A204.1 (cell line): ENCODE data around the gene TPRN.

Experiments used
- FAIRE-seq: peaks from 2 replicates; lab custom pipeline; 2012; peaks lifted over from hg19 to GRCh38; lab: Jason Lieb, UNC

TPRN gene

GRCh38 chr9:137188490-137189296 lies 11.8 kb downstream of the TPRN start, which contains the start of the genes ANAPC2 and SSNA1:
Gene ANAPC2, minus strand, starts transcription at chr9:137188560. Its CDS starts 28 bp downstream, at chr9:137188532.
Gene SSNA1, plus strand, starts transcription at chr9:137188676. Its CDS starts 51 bp downstream, at chr9:137188727.
- no peak for FAIRE-seq

GRCh38 chr9:137188086-137188489 lies 12.5 kb downstream of the TPRN start:
- no peak for FAIRE-seq

GRCh38 chr9:137187386-137187785 lies 13.2 kb downstream of the TPRN start:
- FAIRE-seq: no peak

GRCh38 chr9:137186385-137186784 lies 14.2 kb downstream of the TPRN start:
- no peak for FAIRE-seq

- no peak for FAIRE-seq
These were observed 14.6 kb downstream of the TPRN start for GRCh38 chr9:137185921-137186320.

- no peak for FAIRE-seq
These were observed 15.5 kb downstream of the TPRN start for GRCh38 chr9:137184881-137185660.

GRCh38 chr9:137183980-137184595 lies 16.5 kb downstream of the TPRN start:
- FAIRE-seq: no peak

GRCh38 chr9:137182836-137183235 lies 17.7 kb downstream of the TPRN start:
- no peak for FAIRE-seq

- no peak for FAIRE-seq
These were observed 18.9 kb downstream of the TPRN start for GRCh38 chr9:137181680-137182079.

- no peak for FAIRE-seq
These were observed 20.1 kb downstream of the TPRN start for GRCh38 chr9:137180491-137180890.

GRCh38 chr9:137179761-137180160 lies 20.8 kb downstream of the TPRN start:
- no peak for FAIRE-seq

GRCh38 chr9:137178939-137179630 lies 21.5 kb downstream of the TPRN start:
- FAIRE-seq: no peak

- FAIRE-seq: no peak
These were observed 22.2 kb downstream of the TPRN start for GRCh38 chr9:137178201-137178938.

- FAIRE-seq: no peak
These were observed 24.0 kb downstream of the TPRN start for GRCh38 chr9:137176302-137177182.

- no peak for FAIRE-seq
These were observed 25.1 kb downstream of the TPRN start for GRCh38 chr9:137175345-137175961.

GRCh38 chr9:137174722-137175293 lies 25.7 kb downstream of the TPRN start:
- FAIRE-seq: no peak

GRCh38 chr9:137173796-137174664 lies 26.5 kb downstream of the TPRN start:
- no peak for FAIRE-seq

- FAIRE-seq: no peak
These were observed 27.4 kb downstream of the TPRN start for GRCh38 chr9:137172901-137173795.
